H9 (cell line): ENCODE data around the gene NLGN4X. TPM values are rescaled to one million over a fixed set of nuclear protein-coding genes. Genes with fewer than 3 reads are reported as not detected.
A peak's percentile ranks its signal among the peaks of the same experiment; 100 is the strongest.

Source experiments
- DNase-seq: peaks from one replicate; pipeline ENCODE4 v3.0.0-alpha.2; 2017
- H2AFZ ChIP-seq: one replicate; pipeline ENCODE4 v1.6.1; 2013; ENCODE audit warnings: mild to moderate bottlenecking, low read length, control low read depth, moderate library complexity
- H2AK5ac ChIP-seq: 2 replicates; pipeline ENCODE4 v1.6.1; 2013; ENCODE audit warnings: low read length, control low read depth, mixed read lengths; ENCODE audit not compliant: insufficient read length
- H2BK120ac ChIP-seq: one replicate; pipeline ENCODE4 v1.6.1; 2013; ENCODE audit warnings: low read depth, mild to moderate bottlenecking, low read length, control low read depth, inconsistent platforms; ENCODE audit not compliant: poor library complexity, severe bottlenecking
- H2BK12ac ChIP-seq: 2 replicates; pipeline ENCODE4 v1.6.1; 2013; ENCODE audit warnings: low read length, control low read depth, mixed read lengths, low read depth; ENCODE audit not compliant: insufficient read length
- H2BK15ac ChIP-seq: 2 replicates; pipeline ENCODE4 v1.6.1; 2013; ENCODE audit warnings: low read depth, low read length, control low read depth
- H2BK20ac ChIP-seq: one replicate; pipeline ENCODE4 v1.6.1; 2013; ENCODE audit warnings: low read depth, mild to moderate bottlenecking, low read length, control low read depth, inconsistent platforms; ENCODE audit not compliant: poor library complexity, severe bottlenecking
- H2BK5ac ChIP-seq: 2 replicates; pipeline ENCODE4 v1.6.1; 2013; ENCODE audit warnings: low read length, control low read depth, mixed read lengths; ENCODE audit not compliant: insufficient read length
- H3K14ac ChIP-seq: 2 replicates; pipeline ENCODE4 v1.6.1; 2013; ENCODE audit warnings: low read length, control low read depth; ENCODE audit not compliant: insufficient read depth
- H3K18ac ChIP-seq: 2 replicates; pipeline ENCODE4 v1.6.1; 2013; ENCODE audit warnings: low read depth, mild to moderate bottlenecking, mixed read lengths, low read length, control low read depth; ENCODE audit not compliant: insufficient read length
- H3K23ac ChIP-seq: 2 replicates; pipeline ENCODE4 v1.6.1; 2013; ENCODE audit warnings: low read length, control low read depth, mixed read lengths, low read depth; ENCODE audit not compliant: insufficient read length
- H3K23me2 ChIP-seq: 2 replicates; pipeline ENCODE4 v1.6.1; 2013; ENCODE audit warnings: low read depth, mild to moderate bottlenecking, mixed read lengths, low read length, control low read depth; ENCODE audit not compliant: insufficient read length, poor library complexity, severe bottlenecking
- H3K27ac ChIP-seq: 2 replicates; pipeline ENCODE4 v1.5.1; 2013; ENCODE audit warnings: low read length, control low read depth, mixed read lengths, low read depth; ENCODE audit not compliant: insufficient read length
- H3K27me3 ChIP-seq: 2 replicates; pipeline ENCODE4 v1.6.1; 2013; ENCODE audit warnings: low read length, control low read depth, inconsistent platforms; ENCODE audit not compliant: insufficient read depth
- H3K4ac ChIP-seq: 2 replicates; pipeline ENCODE4 v1.6.1; 2013; ENCODE audit warnings: low read depth, mild to moderate bottlenecking, control low read depth, inconsistent platforms, low read length, moderate library complexity
- H3K4me1 ChIP-seq: 2 replicates; pipeline ENCODE4 v1.6.1; 2013; ENCODE audit warnings: low read length, control low read depth, inconsistent platforms; ENCODE audit not compliant: insufficient read depth
- H3K4me2 ChIP-seq: 2 replicates; pipeline ENCODE4 v1.6.1; 2013; ENCODE audit warnings: low read length, control low read depth, mixed read lengths; ENCODE audit not compliant: insufficient read length, insufficient read depth
- H3K56ac ChIP-seq: 2 replicates; pipeline ENCODE4 v1.6.1; 2013; ENCODE audit warnings: low read depth, mild to moderate bottlenecking, mixed read lengths, low read length, control low read depth; ENCODE audit not compliant: insufficient read length
- H3K79me1 ChIP-seq: 2 replicates; pipeline ENCODE4 v1.6.1; 2013; ENCODE audit warnings: low read depth, mild to moderate bottlenecking, moderate library complexity, low read length, control low read depth, inconsistent platforms; ENCODE audit not compliant: insufficient read depth, poor library complexity, severe bottlenecking
- H3K79me2 ChIP-seq: 2 replicates; pipeline ENCODE4 v1.6.1; 2013; ENCODE audit warnings: low read length, control low read depth, inconsistent platforms; ENCODE audit not compliant: insufficient read depth
- H3K9ac ChIP-seq: 2 replicates; pipeline ENCODE4 v1.6.1; 2013; ENCODE audit warnings: low read length, control low read depth, mixed read lengths; ENCODE audit not compliant: insufficient read length; ENCODE audit errors: extremely low read depth
- H3K9me3 ChIP-seq: one replicate; pipeline ENCODE4 v1.6.1; 2013; ENCODE audit warnings: low read depth, low read length, inconsistent platforms; ENCODE audit not compliant: control insufficient read depth
- H3T11ph ChIP-seq: one replicate; pipeline ENCODE4 v1.6.1; 2013; ENCODE audit warnings: mild to moderate bottlenecking, low read length, control low read depth, inconsistent platforms
- H4K20me1 ChIP-seq: one replicate; pipeline ENCODE4 v1.6.1; 2013; ENCODE audit not compliant: control insufficient read depth, insufficient read length, insufficient read depth
- H4K5ac ChIP-seq: 2 replicates; pipeline ENCODE4 v1.6.1; 2013; ENCODE audit warnings: low read depth, mild to moderate bottlenecking, mixed read lengths, low read length, control low read depth; ENCODE audit not compliant: insufficient read length
- H4K8ac ChIP-seq: replicated peaks from 2 replicates; pipeline ENCODE4 v1.6.1; 2013; ENCODE audit warnings: low read length, control low read depth, mixed read lengths, low read depth; ENCODE audit not compliant: insufficient read length
- H4K91ac ChIP-seq: 2 replicates; pipeline ENCODE4 v1.6.1; 2013; ENCODE audit warnings: low read depth, mild to moderate bottlenecking, moderate library complexity, mixed read lengths, low read length, control low read depth; ENCODE audit not compliant: insufficient read length
- H3K27ac Mint-ChIP-seq, 3 experiments: 2 replicates in 2 of 3; 3 replicates in 1 of 3; pipeline ENCODE4 v1.8.0; 2020 to 2021; ENCODE audit warnings: mixed read lengths in 3 of 3, mild to moderate bottlenecking in 1 of 3, moderate library complexity in 1 of 3
- H3K27me3 Mint-ChIP-seq: 2 replicates; pipeline ENCODE4 v1.8.0; 2021; ENCODE audit warnings: low read depth, mild to moderate bottlenecking, moderate library complexity, mixed read lengths
- H3K36me3 Mint-ChIP-seq, 3 experiments: 2 replicates in 2 of 3; 3 replicates in 1 of 3; pipeline ENCODE4 v1.8.0; 2020 to 2021; ENCODE audit warnings: low read depth in 3 of 3, mixed read lengths in 3 of 3; ENCODE audit not compliant: insufficient read depth in 1 of 3
- H3K4me1 Mint-ChIP-seq, 2 experiments: 2 replicates each; pipeline ENCODE4 v1.8.0; 2020; ENCODE audit warnings: mixed read lengths in 2 of 2
- H3K4me3 Mint-ChIP-seq, 2 experiments: 2 replicates in 1 of 2; 3 replicates in 1 of 2; pipeline ENCODE4 v1.8.0; 2020 to 2021; ENCODE audit warnings: mild to moderate bottlenecking in 2 of 2, mixed read lengths in 2 of 2, moderate library complexity in 1 of 2
- H3K9me3 Mint-ChIP-seq, 2 experiments: 2 replicates in 1 of 2; 3 replicates in 1 of 2; pipeline ENCODE4 v1.8.0; 2020; ENCODE audit warnings: mild to moderate bottlenecking in 2 of 2, mixed read lengths in 2 of 2, moderate library complexity in 1 of 2
- WGBS: extraction: QIAGEN DNeasy Blood & Tissue Kit; methylation state at CpG from one replicate; pipeline ENCODE4 v1.1.7; 2013; ENCODE audit warnings: missing lambda C conversion rate, low lambda C conversion rate, mixed read lengths; ENCODE audit not compliant: insufficient read length; ENCODE audit errors: extremely low coverage; 5-methylcytosine and 5-hydroxymethylcytosine counted together
- total RNA-seq: library from RNA; stranded (reverse); gene quantifications from 2 replicates; pipeline ENCODE4 v1.2.1, GENCODE V29; 2021
- TF ChIP-seq, protein P1 (sequence below): fragments of 200-600 bp; sonication (generic); conservative IDR thresholded peaks from 3 replicates; pipeline ENCODE4 v1.8.0; 2021; ENCODE audit warnings: antibody characterized with exemption, mild to moderate bottlenecking

The NLGN4X gene
- total RNA-seq, 1 experiment from 2014 or later: 111 TPM

DNA sequence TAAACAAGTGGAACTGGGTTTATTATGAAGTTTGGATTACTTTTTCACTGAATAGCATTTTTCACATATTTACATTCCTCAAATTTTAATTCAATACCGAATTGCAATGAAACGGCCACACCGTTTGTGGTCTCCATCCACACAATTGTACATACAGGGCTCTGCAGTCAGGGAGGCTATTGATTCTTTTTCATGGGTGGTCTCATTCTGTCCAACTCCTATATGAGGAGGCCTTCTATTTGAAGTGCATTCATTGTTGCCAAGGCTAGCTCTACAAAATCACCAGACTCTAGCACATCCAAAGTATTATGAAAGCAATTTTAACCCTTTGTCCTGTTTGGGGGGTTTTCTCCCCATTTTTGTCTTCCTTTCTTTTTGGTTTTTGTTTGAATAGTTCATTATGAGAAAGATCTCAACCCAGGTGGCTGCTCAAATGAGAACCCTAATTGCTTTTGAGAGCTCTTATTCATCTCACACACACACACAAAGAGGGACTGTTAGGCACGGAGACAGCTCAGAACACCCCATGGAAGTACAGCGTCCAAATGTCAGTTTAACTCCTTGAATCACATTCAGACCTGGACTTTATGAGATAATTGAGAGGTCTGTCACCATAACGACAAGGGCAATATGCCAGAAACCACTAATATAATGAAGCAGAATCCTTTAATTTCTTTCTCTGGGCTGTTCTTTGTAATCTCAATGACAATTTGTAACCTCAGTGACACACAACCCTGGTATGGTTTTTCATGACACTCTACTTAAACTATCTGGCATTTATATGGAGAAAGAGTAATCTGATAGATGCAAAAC lies 79.4 kb downstream of the NLGN4X start:
- H2BK5ac ChIP-seq: no peak overlapping the region
- no peak overlapping the region for H4K5ac ChIP-seq
- no peak overlapping the region for H2BK20ac ChIP-seq
- no peak overlapping the region for H2AFZ ChIP-seq
- no peak overlapping the region for H3T11ph ChIP-seq
- no peak overlapping the region for H4K91ac ChIP-seq
- no peak overlapping the region for H3K18ac ChIP-seq
- no peak overlapping the region for H3K9ac ChIP-seq
- H3K23ac ChIP-seq: no peak overlapping the region
- peaks cover 19 to 54% (median 35%) of the 10 kb centered on the region in 3 experiments; a peak in 6 of 7 replicates for H3K36me3 Mint-ChIP-seq
- no peak overlapping the region for H3K4me3 Mint-ChIP-seq
- no CpG with 5 or more reads among the region's 6 CpGs for WGBS
- H3K27me3 Mint-ChIP-seq: no peaks in the 10 kb centered on the region
- no peak overlapping the region for H2AK5ac ChIP-seq
- no peaks in the 10 kb centered on the region for H3K9me3 ChIP-seq
- no peaks in the 10 kb centered on the region; the same call in 1 of the 2 replicates for H3K4me1 ChIP-seq
- peaks cover 49% of the 10 kb centered on the region; the same call in 1 of the 2 replicates for H3K79me2 ChIP-seq
- no peak for DNase-seq
- H3K27ac Mint-ChIP-seq: peak overlapping the region in 2 of 3 experiments; percentile 2 to 44; a peak in 3 of 7 replicates
- H3K9me3 Mint-ChIP-seq: no peaks in the 10 kb centered on the region
- TF ChIP-seq, protein P1, sequence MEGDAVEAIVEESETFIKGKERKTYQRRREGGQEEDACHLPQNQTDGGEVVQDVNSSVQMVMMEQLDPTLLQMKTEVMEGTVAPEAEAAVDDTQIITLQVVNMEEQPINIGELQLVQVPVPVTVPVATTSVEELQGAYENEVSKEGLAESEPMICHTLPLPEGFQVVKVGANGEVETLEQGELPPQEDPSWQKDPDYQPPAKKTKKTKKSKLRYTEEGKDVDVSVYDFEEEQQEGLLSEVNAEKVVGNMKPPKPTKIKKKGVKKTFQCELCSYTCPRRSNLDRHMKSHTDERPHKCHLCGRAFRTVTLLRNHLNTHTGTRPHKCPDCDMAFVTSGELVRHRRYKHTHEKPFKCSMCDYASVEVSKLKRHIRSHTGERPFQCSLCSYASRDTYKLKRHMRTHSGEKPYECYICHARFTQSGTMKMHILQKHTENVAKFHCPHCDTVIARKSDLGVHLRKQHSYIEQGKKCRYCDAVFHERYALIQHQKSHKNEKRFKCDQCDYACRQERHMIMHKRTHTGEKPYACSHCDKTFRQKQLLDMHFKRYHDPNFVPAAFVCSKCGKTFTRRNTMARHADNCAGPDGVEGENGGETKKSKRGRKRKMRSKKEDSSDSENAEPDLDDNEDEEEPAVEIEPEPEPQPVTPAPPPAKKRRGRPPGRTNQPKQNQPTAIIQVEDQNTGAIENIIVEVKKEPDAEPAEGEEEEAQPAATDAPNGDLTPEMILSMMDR: no peak
- H3K23me2 ChIP-seq: no peaks in the 10 kb centered on the region
- H2BK15ac ChIP-seq: no peak overlapping the region
- H4K20me1 ChIP-seq: no peaks in the 10 kb centered on the region
- H2BK120ac ChIP-seq: no peak overlapping the region
- peaks cover 11 to 12% of the 10 kb centered on the region in 2 experiments; a peak in 3 of 4 replicates for H3K4me1 Mint-ChIP-seq
- no peak overlapping the region for H3K27ac ChIP-seq
- no peak overlapping the region for H3K14ac ChIP-seq
- H3K4ac ChIP-seq: no peak overlapping the region
- no peaks in the 10 kb centered on the region for H3K27me3 ChIP-seq
- no peak overlapping the region for H4K8ac ChIP-seq
- no peak overlapping the region for H2BK12ac ChIP-seq
- no peak overlapping the region for H3K4me2 ChIP-seq
- H3K79me1 ChIP-seq: peaks cover 16% of the 10 kb centered on the region
- H3K56ac ChIP-seq: no peak overlapping the region
